PC-3 (cell line): ENCODE results near the gene CENPVL2. TPM values are rescaled to one million over a fixed set of nuclear protein-coding genes. Genes with fewer than 3 reads are reported as not detected.
"Not testable (repeated sequence)": the region's sequence is repeated elsewhere in the genome, so short reads cannot be mapped to it uniquely, and the experiment has no call there.

Experiments
- ATAC-seq: fragments of 200-7000 bp; cut with Tn5 transposase; 2 replicates; pipeline ENCODE4 v1.9.1; 2020; ENCODE audit warnings: mild to moderate bottlenecking, moderate library complexity
- BruUV-seq: library from RNA; stranded (reverse); fragments of 400-500 nt; replicated peaks from 2 replicates; lab custom pipeline; 2021; lab: Mats Ljungman, UMichigan
- CTCF ChIA-PET: fragments of 300-600 bp; sonication (Branson Sonifier 250); formaldehyde crosslinking; loops from one replicate; lab custom pipeline; 2022; ENCODE audit warnings: antibody characterized with exemption; lab: Charles Lee
- POLR2A ChIA-PET: fragments of 300-600 bp; sonication (Branson Sonifier 250); formaldehyde crosslinking; loops from one replicate; lab custom pipeline; 2022; ENCODE audit warnings: antibody characterized with exemption; ENCODE audit not compliant: unreplicated experiment; lab: Charles Lee
- DNase-seq: peaks from one replicate; pipeline ENCODE4 v3.0.0-alpha.2; 2015
- H2AFZ ChIP-seq: fragments of 300-600 bp; sonication (generic); 2 replicates; pipeline ENCODE4 v1.6.0; 2016; ENCODE audit warnings: antibody characterized with exemption, low read length
- H3F3A ChIP-seq: fragments of 300-600 bp; sonication (generic); one replicate; pipeline ENCODE4 v1.6.0; 2017; ENCODE audit warnings: antibody characterized with exemption, low read length, control low read depth, mild to moderate bottlenecking; ENCODE audit not compliant: unreplicated experiment
- H3K27ac ChIP-seq: fragments of 300-600 bp; sonication (generic); 2 replicates; pipeline ENCODE4 v1.5.1; 2016; ENCODE audit warnings: mild to moderate bottlenecking, low read length
- H3K27me3 ChIP-seq: fragments of 300-600 bp; sonication (generic); 2 replicates; pipeline ENCODE4 v1.6.1; 2016; ENCODE audit warnings: low read length, mixed read lengths
- H3K36me3 ChIP-seq: fragments of 300-600 bp; sonication (generic); 2 replicates; pipeline ENCODE4 v1.6.1; 2016; ENCODE audit warnings: low read depth, mixed run types, low read length, mixed read lengths
- H3K4me1 ChIP-seq: fragments of 300-600 bp; sonication (generic); 2 replicates; pipeline ENCODE4 v1.5.1; 2016; ENCODE audit warnings: low read length; ENCODE audit not compliant: insufficient read depth
- H3K4me2 ChIP-seq: fragments of 300-600 bp; sonication (generic); 2 replicates; pipeline ENCODE4 v1.6.0; 2016; ENCODE audit warnings: low read length
- H3K4me3 ChIP-seq: fragments of 300-600 bp; sonication (generic); 2 replicates; pipeline ENCODE4 v1.5.1; 2016; ENCODE audit warnings: mild to moderate bottlenecking, low read length, mixed read lengths
- H3K79me2 ChIP-seq: fragments of 300-600 bp; sonication (generic); 2 replicates; pipeline ENCODE4 v1.6.1; 2017; ENCODE audit warnings: low read length, mixed read lengths
- H3K9ac ChIP-seq: fragments of 300-600 bp; sonication (generic); 2 replicates; pipeline ENCODE4 v1.6.0; 2016; ENCODE audit warnings: mild to moderate bottlenecking, low read length
- H3K9me2 ChIP-seq: fragments of 300-600 bp; sonication (generic); replicated peaks from 2 replicates; pipeline ENCODE4 v1.6.1; 2016; ENCODE audit warnings: mixed run types, low read length, mixed read lengths
- H3K9me3 ChIP-seq: fragments of 300-600 bp; sonication (generic); 2 replicates; pipeline ENCODE4 v1.6.1; 2016; ENCODE audit warnings: low read length, mixed read lengths
- H4K20me1 ChIP-seq: fragments of 300-600 bp; sonication (generic); 2 replicates; pipeline ENCODE4 v1.6.1; 2016; ENCODE audit warnings: low read length, mixed read lengths
- EZH2 ChIP-seq: fragments of 300-600 bp; sonication (generic); IDR thresholded peaks from one replicate; pipeline ENCODE4 v1.6.1; 2017; ENCODE audit warnings: antibody characterized with exemption, mild to moderate bottlenecking, low read length; ENCODE audit not compliant: unreplicated experiment
- EZH2phosphoT487 ChIP-seq: fragments of 300-600 bp; sonication (generic); IDR thresholded peaks from 2 replicates; pipeline ENCODE4 v1.6.1; 2018; ENCODE audit warnings: mild to moderate bottlenecking, antibody characterized with exemption, low read length, borderline replicate concordance
- intact Hi-C: fragments of 100-400 bp; cut with micrococcal nuclease; formaldehyde crosslinking; loops from 2 replicates; pipeline ENCODE4 v1.9.0; 2023
- total RNA-seq: library from RNA; depleted of rRNA; stranded (reverse); fragments of >200 nt; gene quantifications from 2 replicates; pipeline ENCODE4 v1.2.3, GENCODE V29; 2014
- TF ChIP-seq, protein P1 (sequence below): fragments of 300-600 bp; sonication (generic); conservative IDR thresholded peaks from 2 replicates; pipeline ENCODE4 v1.5.1; 2017; ENCODE audit warnings: antibody characterized with exemption, low read depth, mild to moderate bottlenecking, low read length

The CENPVL2 gene
- total RNA-seq, 1 experiment from 2014 or later = not detected

DNA sequence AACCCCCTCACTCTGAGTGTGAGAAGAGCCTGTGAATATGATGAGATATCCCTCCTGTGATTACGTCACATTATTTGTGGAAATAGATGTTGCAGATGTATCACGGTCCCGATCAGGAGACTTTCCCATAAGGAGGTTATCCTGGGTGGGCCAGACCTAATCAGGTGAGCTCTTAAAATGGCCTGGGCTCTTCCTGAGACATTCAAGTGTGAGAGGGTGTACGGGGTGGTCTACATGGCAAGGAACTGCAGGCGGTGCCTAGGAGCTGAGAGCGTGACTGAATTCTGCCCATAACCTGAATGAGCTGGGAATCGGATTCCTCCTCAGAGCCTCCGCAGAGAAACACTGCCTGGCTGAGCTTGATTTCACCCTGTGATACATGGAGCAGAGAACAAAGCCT lies 14.8 kb upstream of the CENPVL2 start:
- CTCF ChIA-PET = no interaction called here

GRCh38 chrX:51694254-51694653 lies 11.6 kb upstream of the CENPVL2 start:
- H2AFZ ChIP-seq = no peak overlapping the region
- H3K36me3 ChIP-seq = no peaks in the 10 kb centered on the region
- H3K4me1 ChIP-seq = no peaks in the 10 kb centered on the region
- H3K9ac ChIP-seq = no peak overlapping the region
- H3K79me2 ChIP-seq = no peaks in the 10 kb centered on the region
- CTCF ChIA-PET = no interaction called here
- peaks cover 37% of the 10 kb centered on the region for H3K27me3 ChIP-seq
- BruUV-seq = no TSS peak
- no peak overlapping the region for H3K27ac ChIP-seq
- no peaks in the 10 kb centered on the region for H3F3A ChIP-seq
- no peak for ATAC-seq
- POLR2A ChIA-PET = no interaction called here
- DNase-seq = no peak
- no peaks in the 10 kb centered on the region for H4K20me1 ChIP-seq
- no peak overlapping the region for H3K4me2 ChIP-seq
- TF ChIP-seq EZH2phosphoT487 = no peak
- no peak for TF ChIP-seq EZH2
- TF ChIP-seq, protein P1, sequence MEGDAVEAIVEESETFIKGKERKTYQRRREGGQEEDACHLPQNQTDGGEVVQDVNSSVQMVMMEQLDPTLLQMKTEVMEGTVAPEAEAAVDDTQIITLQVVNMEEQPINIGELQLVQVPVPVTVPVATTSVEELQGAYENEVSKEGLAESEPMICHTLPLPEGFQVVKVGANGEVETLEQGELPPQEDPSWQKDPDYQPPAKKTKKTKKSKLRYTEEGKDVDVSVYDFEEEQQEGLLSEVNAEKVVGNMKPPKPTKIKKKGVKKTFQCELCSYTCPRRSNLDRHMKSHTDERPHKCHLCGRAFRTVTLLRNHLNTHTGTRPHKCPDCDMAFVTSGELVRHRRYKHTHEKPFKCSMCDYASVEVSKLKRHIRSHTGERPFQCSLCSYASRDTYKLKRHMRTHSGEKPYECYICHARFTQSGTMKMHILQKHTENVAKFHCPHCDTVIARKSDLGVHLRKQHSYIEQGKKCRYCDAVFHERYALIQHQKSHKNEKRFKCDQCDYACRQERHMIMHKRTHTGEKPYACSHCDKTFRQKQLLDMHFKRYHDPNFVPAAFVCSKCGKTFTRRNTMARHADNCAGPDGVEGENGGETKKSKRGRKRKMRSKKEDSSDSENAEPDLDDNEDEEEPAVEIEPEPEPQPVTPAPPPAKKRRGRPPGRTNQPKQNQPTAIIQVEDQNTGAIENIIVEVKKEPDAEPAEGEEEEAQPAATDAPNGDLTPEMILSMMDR = no peak
- no peaks in the 10 kb centered on the region for H3K9me3 ChIP-seq
- no peak overlapping the region for H3K4me3 ChIP-seq
- intact Hi-C loops = no loop called here
- H3K9me2 ChIP-seq = no peaks in the 10 kb centered on the region

More for the DNA sequence above, 14.8 kb upstream of the CENPVL2 start:
- DNase-seq (no peak), ATAC-seq (no peak)
- Histone ChIP-seq H3K9ac (no peak overlapping the region), H3K9me2 (no peaks in the 10 kb centered on the region), H3K27ac (no peak overlapping the region), H3K4me1 (no peaks in the 10 kb centered on the region), H3F3A (no peaks in the 10 kb centered on the region), H2AFZ (no peak overlapping the region), H3K27me3 (peaks cover 37% of the 10 kb centered on the region), H3K9me3 (no peaks in the 10 kb centered on the region), H4K20me1 (no peaks in the 10 kb centered on the region), H3K4me3 (no peak overlapping the region), H3K79me2 (no peaks in the 10 kb centered on the region), H3K4me2 (no peak overlapping the region), H3K36me3 (no peaks in the 10 kb centered on the region)
- POLR2A ChIA-PET = no interaction called here
- intact Hi-C loops = no loop called here
- no peak for TF ChIP-seq EZH2phosphoT487
- no peak for TF ChIP-seq EZH2
- TF ChIP-seq, protein P1 = no peak
- no TSS peak for BruUV-seq

DNA sequence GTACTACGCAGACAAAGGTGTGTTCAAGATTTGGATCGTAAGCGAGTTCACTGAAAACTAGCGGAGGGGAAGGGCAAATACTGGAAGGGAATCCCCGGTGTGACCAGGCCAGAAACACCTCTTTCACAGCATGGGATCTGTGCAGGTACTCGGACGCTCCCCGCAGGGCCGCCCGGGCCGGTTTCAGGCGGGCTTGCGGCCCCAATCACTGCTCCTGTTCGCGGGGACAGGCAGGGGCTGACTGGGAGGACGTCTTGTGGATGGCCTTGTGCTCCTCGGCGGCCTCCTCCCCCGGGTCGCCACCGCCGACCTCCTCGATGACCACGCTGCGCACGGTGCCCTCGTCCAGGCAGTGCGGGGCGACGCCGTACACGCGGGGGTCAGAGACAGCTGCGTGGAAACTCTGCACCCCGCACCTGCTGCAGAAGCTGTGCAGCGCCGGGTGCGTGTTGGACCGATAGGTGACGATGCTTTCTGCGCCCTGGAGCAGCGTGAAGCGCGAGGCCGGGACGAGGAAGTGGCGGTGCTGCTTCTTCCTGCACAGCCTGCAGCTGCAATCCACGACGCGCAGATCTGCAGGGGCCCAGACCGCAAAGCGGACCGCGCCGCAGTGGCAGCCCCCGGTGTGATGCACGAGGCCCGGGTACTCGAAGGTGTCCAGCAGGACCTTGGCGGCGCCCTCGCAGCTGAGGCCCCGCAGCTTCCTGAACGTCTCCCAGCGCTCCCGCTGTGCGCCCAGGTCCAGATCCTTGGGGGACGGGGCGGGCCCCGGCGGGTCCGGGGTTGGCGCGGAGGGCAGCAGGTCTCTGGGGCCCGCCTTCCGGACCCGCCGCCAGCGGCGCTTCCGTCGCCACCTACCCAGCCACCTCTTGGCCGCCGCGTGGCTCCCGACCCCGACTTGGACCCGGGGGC lies 567 bp downstream of the CENPVL2 start:
- CTCF ChIA-PET, H3K4me1 ChIP-seq, H3F3A ChIP-seq, H3K36me3 ChIP-seq, H3K27me3 ChIP-seq, H3K9me2 ChIP-seq, H3K4me2 ChIP-seq, POLR2A ChIA-PET, H3K27ac ChIP-seq, H2AFZ ChIP-seq, BruUV-seq, H3K9me3 ChIP-seq, H3K79me2 ChIP-seq, H3K9ac ChIP-seq, ATAC-seq, DNase-seq, intact Hi-C loops, H3K4me3 ChIP-seq, H4K20me1 ChIP-seq: not testable (repeated sequence)

DNA sequence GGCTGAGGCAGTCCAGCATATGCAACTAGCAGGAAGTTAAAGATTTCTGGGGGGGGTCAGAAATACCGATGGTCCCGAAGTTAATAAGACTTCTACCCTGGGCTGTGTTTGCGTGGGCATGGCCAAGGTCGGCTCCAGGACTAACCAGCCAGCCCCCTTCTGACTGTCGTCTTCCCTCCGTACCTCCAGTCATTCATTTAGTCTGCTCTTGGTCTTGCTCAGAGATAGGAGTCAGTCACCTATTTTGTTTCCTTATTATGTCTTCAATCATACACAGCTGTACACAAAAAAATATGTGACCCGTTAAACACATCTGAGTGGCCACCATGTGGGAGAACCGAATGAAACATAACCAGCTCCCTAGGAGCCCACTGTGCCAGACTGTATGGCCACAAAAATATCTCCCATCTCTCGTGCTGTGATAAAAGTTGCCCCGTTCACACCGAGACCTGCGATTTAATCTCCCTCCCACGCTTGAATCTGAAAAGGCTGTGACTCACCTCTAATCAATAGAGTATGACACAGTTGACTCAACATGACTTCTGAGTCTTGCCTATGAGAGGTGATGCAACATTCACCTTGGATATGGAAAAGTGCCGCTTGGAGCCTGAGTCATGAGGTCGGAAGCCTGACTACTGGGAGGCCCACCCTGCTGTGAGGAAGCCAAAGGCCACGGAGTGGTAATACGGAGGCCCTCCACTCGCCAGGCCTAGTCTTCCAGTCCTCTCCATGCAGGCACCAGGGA lies 2.8 kb downstream of the CENPVL2 start:
- H3K9me2 ChIP-seq, H3K36me3 ChIP-seq, DNase-seq, H3K27me3 ChIP-seq, intact Hi-C loops, H3K27ac ChIP-seq, CTCF ChIA-PET, H3K9me3 ChIP-seq, H2AFZ ChIP-seq, H3K4me1 ChIP-seq, H3K4me2 ChIP-seq, H3K9ac ChIP-seq, H3K4me3 ChIP-seq, POLR2A ChIA-PET, H3K79me2 ChIP-seq, H3F3A ChIP-seq, H4K20me1 ChIP-seq, BruUV-seq: not testable (repeated sequence)
- ATAC-seq = peak; percentile 37
